C4-2B (cell line): Measurements from ENCODE around the gene MPV17L.

ENCODE experiments used
- CTCF ChIP-seq: fragments of 450-650 bp; conservative IDR thresholded peaks from 2 replicates; pipeline ENCODE4 v1.5.1; 2017; ENCODE audit warnings: mild to moderate bottlenecking
- ZFX ChIP-seq: fragments of 450-650 bp; IDR thresholded peaks from 2 replicates; pipeline ENCODE4 v1.6.1; 2017

- no peak for TF ChIP-seq ZFX
- TF ChIP-seq CTCF, result no peak
Observed at GRCh38 chr16:15443753-15444152, 48.2 kb downstream of the MPV17L start.
